Upper lobe of left lung (tissue), 4 donors: ENCODE results near the gene RPS2.

Source experiments
- CTCF ChIP-seq, 6 experiments: fragments of 450-650 bp in 4 of 6; fragments of 200-600 bp in 2 of 6; sonication (generic) in 2 of 6; IDR thresholded peaks; one replicate each; pipeline ENCODE4 v1.5.1; 2016 to 2019; ENCODE audit warnings: antibody characterized with exemption in 6 of 6
- EP300 ChIP-seq, 4 donors: sonication (generic); formaldehyde crosslinking; IDR thresholded peaks; one replicate each; pipeline ENCODE4 v1.5.1; 2017; ENCODE audit warnings: antibody characterized with exemption in 4 of 4, control low read depth in 2 of 4
- POLR2A ChIP-seq, 4 donors: fragments of 450-650 bp; IDR thresholded peaks; one replicate each; pipeline ENCODE4 v1.5.1; 2016 to 2017; ENCODE audit warnings: antibody characterized with exemption in 4 of 4, mild to moderate bottlenecking in 2 of 4

GRCh38 chr16:1991948-1992703 lies 27.5 kb upstream of the RPS2 start:
- TF ChIP-seq POLR2A (IDR thresholded peaks at IDR 0.05) (peak in 1 of 4 donors; percentile 58), EP300 (IDR thresholded peaks at IDR 0.05) (no peak), CTCF (IDR thresholded peaks at IDR 0.05) (no peak)
